ENCODE data around the gene DNAJC7. TPM values are rescaled to one million over a fixed set of nuclear protein-coding genes. Genes with fewer than 3 reads are reported as not detected.

Gene DNAJC7
- total and polyA plus RNA-seq, 7 donors = 66.3 to 142 (median 86.3) TPM

DNA sequence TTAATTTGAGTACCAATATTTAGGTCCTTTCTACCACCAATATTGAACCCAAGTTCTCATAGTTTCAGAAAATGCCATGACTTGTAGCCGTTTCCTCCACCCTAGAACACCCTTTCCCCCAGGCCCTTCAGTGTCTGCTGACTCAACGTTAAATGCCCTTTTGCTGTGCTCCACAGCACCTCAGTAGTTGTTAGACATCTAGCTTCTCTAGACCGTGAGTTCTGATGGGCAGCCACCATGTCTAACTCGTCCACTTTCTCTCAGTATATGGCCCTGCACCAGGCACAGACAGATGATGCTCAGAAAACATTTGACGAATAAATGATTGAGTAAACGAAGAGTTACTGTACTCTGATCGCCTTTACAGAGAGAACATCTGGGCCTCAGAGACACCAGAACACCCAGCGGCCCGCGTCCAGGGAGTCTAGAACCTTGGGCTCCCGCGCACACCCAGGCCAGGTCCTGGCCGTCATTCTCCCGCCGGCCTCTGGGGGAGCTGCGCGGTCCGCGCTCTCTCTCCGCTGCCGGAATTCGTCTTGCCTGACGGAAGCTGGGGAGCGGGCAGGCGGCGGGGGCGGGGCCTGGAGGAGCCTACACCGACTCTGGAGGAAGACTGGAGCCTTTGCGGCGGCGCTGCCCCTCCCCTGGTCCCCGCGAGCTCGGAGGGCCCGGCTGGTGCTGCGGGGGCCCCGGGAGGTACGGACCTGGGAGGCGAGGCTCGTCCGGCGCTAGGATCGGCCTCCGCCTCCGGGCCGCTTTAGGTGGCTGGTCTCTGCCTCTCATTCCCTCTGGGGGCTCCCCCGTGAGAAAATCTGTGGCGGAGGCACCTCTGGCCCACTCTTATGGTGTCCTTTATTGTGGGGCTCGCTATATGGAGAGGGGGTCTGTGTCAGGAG lies 2.5 kb upstream of the DNAJC7 start, which contains the start of gene NKIRAS2:
TSS of gene NKIRAS2 (plus strand) at position 582 of the 896 bp plus-strand sequence. CDS start 1,488 bp downstream, outside the sequence.
- no peaks in the 10 kb centered on the region for H3K9me3 ChIP-seq
- DNase-seq (peak; percentile 94 to 97), ATAC-seq (peak; percentile 77 to 83 (median 81))
- intact Hi-C loops (cut with DNase I) = loop anchor here in 1 of 2 donors (5.0 kb wide), 1 partner anchor 52 kb away; the partner anchor contains the start of gene CNP
- peak within 1 kb of the TSS; percentile 94 for H3K27ac ChIP-seq
- TF ChIP-seq, protein P1, sequence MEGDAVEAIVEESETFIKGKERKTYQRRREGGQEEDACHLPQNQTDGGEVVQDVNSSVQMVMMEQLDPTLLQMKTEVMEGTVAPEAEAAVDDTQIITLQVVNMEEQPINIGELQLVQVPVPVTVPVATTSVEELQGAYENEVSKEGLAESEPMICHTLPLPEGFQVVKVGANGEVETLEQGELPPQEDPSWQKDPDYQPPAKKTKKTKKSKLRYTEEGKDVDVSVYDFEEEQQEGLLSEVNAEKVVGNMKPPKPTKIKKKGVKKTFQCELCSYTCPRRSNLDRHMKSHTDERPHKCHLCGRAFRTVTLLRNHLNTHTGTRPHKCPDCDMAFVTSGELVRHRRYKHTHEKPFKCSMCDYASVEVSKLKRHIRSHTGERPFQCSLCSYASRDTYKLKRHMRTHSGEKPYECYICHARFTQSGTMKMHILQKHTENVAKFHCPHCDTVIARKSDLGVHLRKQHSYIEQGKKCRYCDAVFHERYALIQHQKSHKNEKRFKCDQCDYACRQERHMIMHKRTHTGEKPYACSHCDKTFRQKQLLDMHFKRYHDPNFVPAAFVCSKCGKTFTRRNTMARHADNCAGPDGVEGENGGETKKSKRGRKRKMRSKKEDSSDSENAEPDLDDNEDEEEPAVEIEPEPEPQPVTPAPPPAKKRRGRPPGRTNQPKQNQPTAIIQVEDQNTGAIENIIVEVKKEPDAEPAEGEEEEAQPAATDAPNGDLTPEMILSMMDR (IDR thresholded peaks at IDR 0.05) = peak; percentile 93
- 6 to 9% (median 7%) methylated on average over 41 to 49 of the region's 49 CpGs for WGBS, 3 donors
- peaks cover 10 to 30% of the 10 kb centered on the region in 2 donors for H3K36me3 ChIP-seq (ENCODE audit: insufficient read depth in 1 of 2, low read depth in 1 of 2)
- no peaks in the 10 kb centered on the region for H3K27me3 ChIP-seq (ENCODE audit: insufficient read depth in 3 of 3, low read length in 2 of 3)
- peaks cover 37% of the 10 kb centered on the region for H3K4me1 ChIP-seq
- H3K4me3 ChIP-seq = peak within 1 kb of the TSS; percentile 94

DNA sequence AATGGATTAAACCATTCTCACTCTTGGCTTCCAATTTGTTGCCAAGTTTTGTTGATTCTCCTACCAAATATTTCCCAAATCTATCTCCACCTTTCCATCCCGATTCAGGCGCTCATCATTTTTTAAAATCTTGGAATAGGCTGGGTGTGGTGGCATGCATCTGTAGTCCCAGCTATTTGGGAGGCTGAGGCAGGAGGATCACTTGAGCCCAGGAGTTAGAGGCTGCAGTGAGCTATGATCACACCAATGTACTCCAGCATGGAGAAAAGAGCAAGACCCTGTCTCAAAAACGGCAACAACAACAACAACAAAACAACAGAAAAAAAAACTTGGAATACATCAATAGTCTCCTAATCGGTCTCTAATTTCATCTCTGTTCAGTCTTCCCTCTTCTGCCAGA lies 1.7 kb upstream of the DNAJC7 start:
- H3K9me3 ChIP-seq = no peaks in the 10 kb centered on the region
- peaks cover 34% of the 10 kb centered on the region for H3K4me1 ChIP-seq
- ATAC-seq (no peak), DNase-seq (no peak)
- intact Hi-C loops (cut with DNase I) = loop anchor here in 1 of 2 donors (5.0 kb wide), 1 partner anchor 52 kb away; the partner anchor contains the start of gene CNP
- WGBS, 3 donors = 86 to 95% (median 89%) methylated on average over 4 of the region's 4 CpGs
- peaks cover 10 to 27% of the 10 kb centered on the region in 2 donors for H3K36me3 ChIP-seq (ENCODE audit: insufficient read depth in 1 of 2, low read depth in 1 of 2)
- no peak overlapping the region for H3K4me3 ChIP-seq
- no peaks in the 10 kb centered on the region for H3K27me3 ChIP-seq (ENCODE audit: insufficient read depth in 3 of 3, low read length in 2 of 3)
- TF ChIP-seq, protein P1 (IDR thresholded peaks at IDR 0.05) = no peak
- no peak overlapping the region for H3K27ac ChIP-seq

DNA sequence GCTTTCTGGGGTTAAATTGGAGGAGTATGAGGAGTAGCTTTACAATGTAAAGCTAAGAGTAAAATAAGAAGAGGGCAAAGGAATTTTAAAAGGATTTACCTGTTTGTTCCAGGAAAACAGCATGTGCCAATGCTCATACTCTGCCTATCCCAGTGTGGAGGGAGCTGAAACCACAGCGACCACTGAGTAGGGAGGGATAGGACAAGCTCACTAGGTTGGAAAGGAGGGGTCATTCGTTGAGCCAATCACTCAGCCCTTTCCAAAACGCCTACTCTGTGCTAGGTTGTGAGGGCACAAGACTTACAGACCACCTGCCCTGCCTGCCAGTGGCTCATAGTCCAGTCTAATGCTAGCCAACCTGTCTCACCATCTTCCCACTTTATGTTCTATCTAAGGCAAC lies 1.1 kb upstream of the DNAJC7 start:
- Histone ChIP-seq H3K9me3 (no peaks in the 10 kb centered on the region), H3K4me1 (peaks cover 41% of the 10 kb centered on the region), H3K36me3 (ENCODE audit: insufficient read depth in 1 of 2, low read depth in 1 of 2) (peaks cover 6 to 20% of the 10 kb centered on the region in 2 donors), H3K27me3 (ENCODE audit: insufficient read depth in 3 of 3, low read length in 2 of 3) (no peaks in the 10 kb centered on the region), H3K4me3 (peak overlapping the region; percentile 95), H3K27ac (peak overlapping the region; percentile 95)
- TF ChIP-seq, protein P1 (IDR thresholded peaks at IDR 0.05) = no peak
- intact Hi-C loops (cut with DNase I) = loop anchor here in 1 of 2 donors (5.0 kb wide), 1 partner anchor 51 kb away; the partner anchor contains the start of gene CNP
- ATAC-seq (no peak), DNase-seq (no peak)
- 19 to 32% (median 32%) methylated on average over 3 of the region's 3 CpGs for WGBS, 3 donors

DNA sequence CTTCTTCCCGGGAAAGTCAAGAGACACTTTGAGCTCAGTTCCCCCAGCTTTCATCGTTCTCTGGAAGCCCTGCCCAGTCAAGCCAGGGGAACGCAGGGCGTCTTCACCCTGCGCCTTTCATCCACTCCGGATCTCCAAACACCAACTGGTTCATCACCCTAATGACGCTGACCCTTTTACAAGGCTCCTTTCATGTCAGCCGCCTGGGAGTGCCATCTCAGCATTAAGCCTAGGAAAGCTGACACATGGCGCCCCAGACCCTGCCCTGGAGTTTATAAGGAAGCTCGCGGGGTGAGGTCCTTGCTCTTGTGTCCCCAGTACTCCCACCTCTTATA lies 594 bp upstream of the DNAJC7 start:
- 3 to 5% (median 3%) methylated on average over 11 of the region's 11 CpGs for WGBS, 3 donors
- no peak for DNase-seq

More for the DNA sequence above, 594 bp upstream of the DNAJC7 start:
- intact Hi-C loops (cut with DNase I) = loop anchor here (2.0 to 5.0 kb wide), 2 partner anchors 51 kb away; partner anchors contain the start of gene CNP (in 2 of the 2)
- TF ChIP-seq, protein P1 (IDR thresholded peaks at IDR 0.05) = no peak
- Histone ChIP-seq H3K4me1 (peaks cover 46% of the 10 kb centered on the region), H3K27me3 (ENCODE audit: insufficient read depth in 3 of 3, low read length in 2 of 3) (no peaks in the 10 kb centered on the region), H3K27ac (peak overlapping the region; percentile 95), H3K9me3 (no peaks in the 10 kb centered on the region), H3K36me3 (ENCODE audit: insufficient read depth in 1 of 2, low read depth in 1 of 2) (peaks cover 6 to 15% of the 10 kb centered on the region in 2 donors), H3K4me3 (peak overlapping the region; percentile 95)
- ATAC-seq = no peak

Data from psoas muscle (tissue), 8 donors.